Measurements from ENCODE around the gene PARN.
"Not testable (repeated sequence)": the region's sequence is repeated elsewhere in the genome, so short reads cannot be mapped to it uniquely, and the experiment has no call there.

Gene PARN

GRCh38 chr16:14403001-14403389, 227.1 kb downstream of the PARN start:
- DNase-seq (ENCODE audit: low read depth in 3 of 3, low spot score in 1 of 3): not testable (repeated sequence)

GRCh38 chr16:14402114-14403000, 227.7 kb downstream of the PARN start:
- DNase-seq (ENCODE audit: low read depth in 3 of 3, low spot score in 1 of 3): not testable (repeated sequence)

- not testable (repeated sequence) for DNase-seq (ENCODE audit: low read depth in 3 of 3, low spot score in 1 of 3)
Measured at GRCh38 chr16:14401711-14402061, 228.4 kb downstream of the PARN start.

GRCh38 chr16:14400978-14401710, 228.9 kb downstream of the PARN start:
- DNase-seq (ENCODE audit: low read depth in 3 of 3, low spot score in 1 of 3): not testable (repeated sequence)

- DNase-seq (ENCODE audit: low read depth in 3 of 3, low spot score in 1 of 3): no peak
Measured at GRCh38 chr16:14400285-14400977, 229.6 kb downstream of the PARN start.

GRCh38 chr16:14399378-14400284, 230.4 kb downstream of the PARN start:
- no peak for DNase-seq (ENCODE audit: low read depth in 3 of 3, low spot score in 1 of 3)

- no peak for DNase-seq (ENCODE audit: low read depth in 3 of 3, low spot score in 1 of 3)
Measured at GRCh38 chr16:14398014-14398717, 231.9 kb downstream of the PARN start.

GRCh38 chr16:14395710-14396304, 234.3 kb downstream of the PARN start:
- not testable (repeated sequence) for DNase-seq (ENCODE audit: low read depth in 3 of 3, low spot score in 1 of 3)

GRCh38 chr16:14394834-14395233, 235.2 kb downstream of the PARN start:
- DNase-seq (ENCODE audit: low read depth in 3 of 3, low spot score in 1 of 3): no peak

GRCh38 chr16:14392960-14393359, 237.1 kb downstream of the PARN start:
- no peak for DNase-seq (ENCODE audit: low read depth in 3 of 3, low spot score in 1 of 3)

- no peak for DNase-seq (ENCODE audit: low read depth in 3 of 3, low spot score in 1 of 3)
Measured at GRCh38 chr16:14389359-14389758, 240.7 kb downstream of the PARN start.

- no peak for DNase-seq (ENCODE audit: low read depth in 3 of 3, low spot score in 1 of 3)
Measured at GRCh38 chr16:14388243-14388642, 241.8 kb downstream of the PARN start.

- no peak for DNase-seq (ENCODE audit: low read depth in 3 of 3, low spot score in 1 of 3)
Measured at GRCh38 chr16:14386115-14386514, 243.9 kb downstream of the PARN start.
